HG02884 (cell line): ENCODE measurements around the gene TCAP.

ENCODE experiments used
- ATAC-seq: cut with Tn5 transposase; IDR thresholded peaks from one replicate; pipeline ENCODE4 v1.9.1; 2021; ENCODE audit warnings: mild to moderate bottlenecking, moderate library complexity; ENCODE audit not compliant: unreplicated experiment

The TCAP gene

GRCh38 chr17:39664581-39665561 lies at the start of gene TCAP:
TSS of gene TCAP (plus strand) at chr17:39665349. CDS start at chr17:39665360, 11 bp downstream.
- no peak for ATAC-seq

GRCh38 chr17:39615434-39615833 lies 49.7 kb upstream of the TCAP start:
- no peak for ATAC-seq

GRCh38 chr17:39617100-39617445 lies 48.1 kb upstream of the TCAP start:
- no peak for ATAC-seq

GRCh38 chr17:39617446-39618245 lies 47.5 kb upstream of the TCAP start:
- ATAC-seq, result no peak

- no peak for ATAC-seq
Observed at GRCh38 chr17:39618246-39618913, 46.8 kb upstream of the TCAP start.

- ATAC-seq, result no peak
Observed at GRCh38 chr17:39618956-39619785, 46.0 kb upstream of the TCAP start.

- ATAC-seq, result no peak
Observed at GRCh38 chr17:39619786-39620101, 45.4 kb upstream of the TCAP start.

- no peak for ATAC-seq
Observed at GRCh38 chr17:39621523-39622379, 43.4 kb upstream of the TCAP start.

GRCh38 chr17:39622380-39623006 lies 42.7 kb upstream of the TCAP start:
- no peak for ATAC-seq

GRCh38 chr17:39623356-39623950 lies 41.7 kb upstream of the TCAP start:
- ATAC-seq, result no peak

GRCh38 chr17:39624313-39624712 lies 40.8 kb upstream of the TCAP start:
- no peak for ATAC-seq

GRCh38 chr17:39625198-39625785 lies 39.9 kb upstream of the TCAP start:
- ATAC-seq, result no peak

GRCh38 chr17:39626171-39627046 lies 38.7 kb upstream of the TCAP start, which contains the start of gene PPP1R1B:
TSS of gene PPP1R1B (plus strand) at chr17:39626952. CDS start at chr17:39627393, 441 bp downstream.
- ATAC-seq, result no peak

- no peak for ATAC-seq
Observed at GRCh38 chr17:39627047-39627711, 38.0 kb upstream of the TCAP start.

GRCh38 chr17:39627712-39628516 lies 37.2 kb upstream of the TCAP start:
- no peak for ATAC-seq
